Esophagus squamous epithelium (tissue), 5 donors: ENCODE measurements around the gene ZNF830. TPM values are rescaled to one million over a fixed set of nuclear protein-coding genes. Genes with fewer than 3 reads are reported as not detected.

ENCODE experiments used
- DNase-seq: peaks from one replicate; lab custom pipeline; 2025; lab: John Stamatoyannopoulos, UW
- H3K27ac ChIP-seq, 4 donors: fragments of 200-600 bp; sonication (generic); one replicate each; pipeline ENCODE4 v1.5.1; 2016 to 2019; ENCODE audit warnings: mild to moderate bottlenecking in 1 of 4
- H3K27me3 ChIP-seq, 4 donors: fragments of 200-600 bp; sonication (generic); 1 replicate in 3 of 4; 2 replicates in 1 of 4; pipeline versions ENCODE4 v1.5.1 to v1.6.0; 2017 to 2021; ENCODE audit warnings: antibody characterized with exemption in 1 of 4
- H3K36me3 ChIP-seq, 3 donors: fragments of 200-600 bp; sonication (generic); one replicate each; pipeline ENCODE4 v1.5.1; 2016 to 2019
- H3K4me1 ChIP-seq, 3 donors: fragments of 200-600 bp; sonication (generic); one replicate each; pipeline ENCODE4 v1.5.1; 2017 to 2019
- H3K4me3 ChIP-seq, 4 donors: fragments of 200-600 bp; sonication (generic); 1 replicate in 3 of 4; 2 replicates in 1 of 4; pipeline ENCODE4 v1.5.1; 2016 to 2019; ENCODE audit warnings: mild to moderate bottlenecking in 2 of 4, moderate library complexity in 1 of 4
- H3K9me3 ChIP-seq, 3 donors: fragments of 200-600 bp; sonication (generic); one replicate each; pipeline ENCODE4 v1.5.1; 2016 to 2019
- POLR2A ChIP-seq, 4 donors: fragments of 450-650 bp; IDR thresholded peaks; one replicate each; pipeline ENCODE4 v1.6.1; 2017; ENCODE audit warnings: antibody characterized with exemption in 4 of 4, mild to moderate bottlenecking in 4 of 4, moderate library complexity in 3 of 4
- whole genome bisulfite sequencing, 2 donors: methylation state at CpG; one replicate each; pipeline ENCODE4 v1.1.5; 2018; 5-methylcytosine and 5-hydroxymethylcytosine counted together
- intact Hi-C: fragments of 100-400 bp; cut with DNase I; formaldehyde crosslinking; loops from one replicate; pipeline ENCODE4 v1.15.0; 2022
- total RNA-seq, 4 donors: library from RNA; depleted of rRNA; stranded (reverse); fragments of >200 nt; gene quantifications; one replicate each; pipeline ENCODE4 v1.1.0, GENCODE V29; 2016
- TF ChIP-seq, protein P1 (sequence below), 6 experiments: fragments of 450-650 bp in 4 of 6; fragments of 200-600 bp in 2 of 6; sonication (generic) in 2 of 6; IDR thresholded peaks; one replicate each; pipeline ENCODE4 v1.5.1; 2016 to 2019; ENCODE audit warnings: antibody characterized with exemption in 6 of 6, mild to moderate bottlenecking in 4 of 6, moderate library complexity in 4 of 6
- donor health status: DM: yes; HTN: yes; CAD: no.

The ZNF830 gene
- total RNA-seq, 4 donors from 2014 or later, result 6.1 to 13.4 (median 9.2) TPM

DNA sequence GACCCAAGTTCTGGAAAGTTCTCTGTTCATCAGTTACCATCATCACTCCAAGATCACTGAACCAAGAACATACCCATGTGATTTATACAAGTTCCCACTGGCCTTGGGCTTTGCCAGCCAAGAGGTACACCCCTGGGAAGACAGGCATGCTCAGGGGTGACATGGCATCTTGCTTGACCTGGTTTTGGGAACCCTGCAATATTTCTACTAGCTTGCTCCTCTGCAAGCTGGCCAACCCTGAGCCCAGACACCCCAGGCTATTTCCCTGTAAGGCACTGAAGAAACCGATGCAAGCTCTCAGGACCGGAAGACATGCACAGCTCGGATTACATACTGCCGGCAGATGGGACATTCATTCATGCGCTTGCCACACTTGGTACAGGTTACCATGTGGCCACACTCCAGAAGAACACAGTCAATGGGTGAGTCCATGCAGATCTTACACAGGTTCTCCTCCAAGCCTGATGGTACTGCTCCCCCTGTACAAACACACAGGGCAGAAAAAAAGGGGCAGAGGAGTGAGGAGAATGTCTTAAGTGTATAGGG, 50.4 kb downstream of the ZNF830 start:
- Histone ChIP-seq H3K9me3 (no peaks in the 10 kb centered on the region), H3K4me3 (no peak overlapping the region), H3K4me1 (peaks cover 0 to 6% (median 0%) of the 10 kb centered on the region in 3 donors), H3K27ac (no peak overlapping the region), H3K36me3 (peaks cover 10 to 100% (median 12%) of the 10 kb centered on the region in 3 donors), H3K27me3 (no peaks in the 10 kb centered on the region)
- DNase-seq, result no peak
- TF ChIP-seq POLR2A (IDR thresholded peaks at IDR 0.05), result no peak
- TF ChIP-seq, protein P1, sequence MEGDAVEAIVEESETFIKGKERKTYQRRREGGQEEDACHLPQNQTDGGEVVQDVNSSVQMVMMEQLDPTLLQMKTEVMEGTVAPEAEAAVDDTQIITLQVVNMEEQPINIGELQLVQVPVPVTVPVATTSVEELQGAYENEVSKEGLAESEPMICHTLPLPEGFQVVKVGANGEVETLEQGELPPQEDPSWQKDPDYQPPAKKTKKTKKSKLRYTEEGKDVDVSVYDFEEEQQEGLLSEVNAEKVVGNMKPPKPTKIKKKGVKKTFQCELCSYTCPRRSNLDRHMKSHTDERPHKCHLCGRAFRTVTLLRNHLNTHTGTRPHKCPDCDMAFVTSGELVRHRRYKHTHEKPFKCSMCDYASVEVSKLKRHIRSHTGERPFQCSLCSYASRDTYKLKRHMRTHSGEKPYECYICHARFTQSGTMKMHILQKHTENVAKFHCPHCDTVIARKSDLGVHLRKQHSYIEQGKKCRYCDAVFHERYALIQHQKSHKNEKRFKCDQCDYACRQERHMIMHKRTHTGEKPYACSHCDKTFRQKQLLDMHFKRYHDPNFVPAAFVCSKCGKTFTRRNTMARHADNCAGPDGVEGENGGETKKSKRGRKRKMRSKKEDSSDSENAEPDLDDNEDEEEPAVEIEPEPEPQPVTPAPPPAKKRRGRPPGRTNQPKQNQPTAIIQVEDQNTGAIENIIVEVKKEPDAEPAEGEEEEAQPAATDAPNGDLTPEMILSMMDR (IDR thresholded peaks at IDR 0.05), result no peak
- 70 to 97% methylated on average over 4 to 5 of the region's 5 CpGs for WGBS, 2 donors
- intact Hi-C loops, result no loop called here

Other genes starting within 250 kb of the ZNF830 start
- gene CCT6B, start 80 bp upstream of the ZNF830 start, total RNA-seq, result 1 to 10 TPM in 2 of 4 donors, under 1 TPM in 2; 0.34 to 3.1 (median 1.4) TPM
- gene LIG3, start 19.0 kb downstream of the ZNF830 start, total RNA-seq, result 10 to 100 TPM; 18.9 to 32.6 (median 26.6) TPM
- gene RFFL, start 102.2 kb downstream of the ZNF830 start, total RNA-seq, result 10 to 100 TPM; 31.7 to 64.0 (median 56.2) TPM
- 1 to 10 TPM; 2.4 to 7.1 (median 6.0) TPM for gene RAD51D, start 158.3 kb downstream of the ZNF830 start, total RNA-seq
- gene FNDC8, start 160.1 kb downstream of the ZNF830 start, total RNA-seq, result not detected
- 10 to 100 TPM in 3 of 4 donors, 1 to 10 TPM in 1; 8.2 to 19.6 (median 17.8) TPM for gene NLE1, start 180.8 kb downstream of the ZNF830 start, total RNA-seq
- gene UNC45B, start 186.3 kb downstream of the ZNF830 start, total RNA-seq, result not detected
- gene SLC35G3, start 232.9 kb downstream of the ZNF830 start, total RNA-seq, result not detected